Thoracic aorta (tissue), 2 donors: ENCODE data around the gene ADCY7. TPM values are rescaled to one million over a fixed set of nuclear protein-coding genes. Genes with fewer than 3 reads are reported as not detected.

Source experiments
- ATAC-seq: fragments of 150-250 bp; one replicate; pipeline ENCODE4 v1.8.0; 2017; ENCODE audit warnings: low read depth; ENCODE audit not compliant: insufficient number of reproducible peaks, low FRiP score
- DNase-seq: peaks from one replicate; pipeline ENCODE4 v3.0.0-alpha.2; 2020; ENCODE audit warnings: low spot score
- H3K27ac ChIP-seq, 2 donors: fragments of 200-600 bp; sonication (generic); 1 replicate in 1 of 2; 2 replicates in 1 of 2; pipeline ENCODE4 v1.5.1; 2016; ENCODE audit warnings: mild to moderate bottlenecking in 2 of 2, moderate library complexity in 2 of 2
- H3K27me3 ChIP-seq: fragments of 200-600 bp; sonication (generic); replicated peaks from 2 replicates; pipeline ENCODE4 v1.6.0; 2016; ENCODE audit warnings: mild to moderate bottlenecking; ENCODE audit not compliant: insufficient read depth
- H3K36me3 ChIP-seq: fragments of 200-600 bp; sonication (generic); one replicate; pipeline ENCODE4 v1.5.1; 2016
- H3K4me1 ChIP-seq, 2 donors: fragments of 200-600 bp; sonication (generic); 1 replicate in 1 of 2; 2 replicates in 1 of 2; pipeline versions ENCODE4 v1.5.1 to v1.6.0; 2016; ENCODE audit warnings: low read depth in 2 of 2, mild to moderate bottlenecking in 1 of 2; ENCODE audit not compliant: control insufficient read depth in 1 of 2
- H3K4me3 ChIP-seq: fragments of 200-600 bp; sonication (generic); 2 replicates; pipeline ENCODE4 v1.5.1; 2016; ENCODE audit warnings: mild to moderate bottlenecking
- H3K9me3 ChIP-seq: fragments of 200-600 bp; sonication (generic); 2 replicates; pipeline ENCODE4 v1.5.1; 2016
- CTCF ChIP-seq: fragments of 200-600 bp; sonication (generic); IDR thresholded peaks from one replicate; pipeline ENCODE4 v1.5.1; 2019; ENCODE audit warnings: antibody characterized with exemption
- total RNA-seq, 2 donors: library from RNA; depleted of rRNA; stranded (reverse); fragments of >200 nt; gene quantifications; one replicate each; pipeline versions ENCODE4 v1.1.0 to v1.2.3, GENCODE V29; 2016

Gene ADCY7
- total RNA-seq, 2 donors from 2014 or later: 35.9 to 39.8 TPM

- H3K4me1 ChIP-seq: no peaks in the 10 kb centered on the region
- no peaks in the 10 kb centered on the region for H3K9me3 ChIP-seq
- no peak for TF ChIP-seq CTCF
- no peak for DNase-seq
- H3K4me3 ChIP-seq: no peak overlapping the region
- no peak overlapping the region for H3K27ac ChIP-seq
- no peaks in the 10 kb centered on the region for H3K36me3 ChIP-seq
- H3K27me3 ChIP-seq: no peaks in the 10 kb centered on the region
- no peak for ATAC-seq
Observed at GRCh38 chr16:50289950-50290764, 23.8 kb downstream of the ADCY7 start.

GRCh38 chr16:50290856-50291255 is 24.5 kb downstream of the ADCY7 start:
- no peak overlapping the region for H3K4me3 ChIP-seq
- DNase-seq (no peak), ATAC-seq (no peak)
- H3K9me3 ChIP-seq: no peaks in the 10 kb centered on the region
- H3K36me3 ChIP-seq: no peaks in the 10 kb centered on the region
- no peaks in the 10 kb centered on the region for H3K27me3 ChIP-seq
- no peak overlapping the region for H3K27ac ChIP-seq
- H3K4me1 ChIP-seq: no peaks in the 10 kb centered on the region
- TF ChIP-seq CTCF: no peak

- no peak overlapping the region for H3K27ac ChIP-seq
- ATAC-seq: no peak
- TF ChIP-seq CTCF: no peak
- no peaks in the 10 kb centered on the region for H3K36me3 ChIP-seq
- no peaks in the 10 kb centered on the region for H3K4me1 ChIP-seq
- no peaks in the 10 kb centered on the region for H3K9me3 ChIP-seq
- no peak overlapping the region for H3K4me3 ChIP-seq
- no peak for DNase-seq
- H3K27me3 ChIP-seq: no peaks in the 10 kb centered on the region
Observed at GRCh38 chr16:50291719-50292565, 25.6 kb downstream of the ADCY7 start.

GRCh38 chr16:50292566-50292948 is 26.2 kb downstream of the ADCY7 start:
- no peak for TF ChIP-seq CTCF
- Histone ChIP-seq H3K9me3 (no peaks in the 10 kb centered on the region), H3K27ac (no peak overlapping the region), H3K4me3 (no peak overlapping the region), H3K36me3 (no peaks in the 10 kb centered on the region), H3K27me3 (no peaks in the 10 kb centered on the region), H3K4me1 (no peaks in the 10 kb centered on the region)
- DNase-seq: no peak
- no peak for ATAC-seq

- Histone ChIP-seq H3K27ac (no peak overlapping the region), H3K27me3 (no peaks in the 10 kb centered on the region), H3K9me3 (no peaks in the 10 kb centered on the region), H3K36me3 (no peaks in the 10 kb centered on the region), H3K4me1 (no peaks in the 10 kb centered on the region), H3K4me3 (no peak overlapping the region)
- DNase-seq: no peak
- no peak for TF ChIP-seq CTCF
- no peak for ATAC-seq
Observed at GRCh38 chr16:50293041-50293783, 26.9 kb downstream of the ADCY7 start.
